Parathyroid adenoma (tissue), 2 donors: ENCODE measurements around the gene FAM3B.

ENCODE experiments used
- H2AFZ ChIP-seq: fragments of 300-600 bp; sonication (generic); one replicate; pipeline ENCODE4 v1.7.0; 2017; ENCODE audit warnings: antibody characterized with exemption, mild to moderate bottlenecking
- H3K27ac ChIP-seq: fragments of 300-600 bp; sonication (generic); one replicate; pipeline ENCODE4 v1.7.0; 2017
- H3K27me3 ChIP-seq: fragments of 300-600 bp; sonication (generic); one replicate; pipeline ENCODE4 v1.7.0; 2017; ENCODE audit warnings: low read length; ENCODE audit not compliant: control insufficient read depth, insufficient read depth
- H3K36me3 ChIP-seq: fragments of 300-600 bp; sonication (generic); one replicate; pipeline ENCODE4 v1.7.0; 2017; ENCODE audit warnings: low read length; ENCODE audit not compliant: control insufficient read depth, insufficient read depth
- H3K4me1 ChIP-seq: fragments of 300-600 bp; sonication (generic); one replicate; pipeline ENCODE4 v1.7.0; 2017; ENCODE audit warnings: control low read depth
- H3K4me2 ChIP-seq: fragments of 300-600 bp; sonication (generic); one replicate; pipeline ENCODE4 v1.7.0; 2017; ENCODE audit warnings: low read length
- H3K4me3 ChIP-seq: fragments of 300-600 bp; sonication (generic); one replicate; pipeline ENCODE4 v1.7.0; 2017; ENCODE audit warnings: low read depth, low read length
- H3K79me2 ChIP-seq: fragments of 300-600 bp; sonication (generic); one replicate; pipeline ENCODE4 v1.7.0; 2017; ENCODE audit warnings: control low read depth
- H3K9ac ChIP-seq: fragments of 300-600 bp; sonication (generic); one replicate; pipeline ENCODE4 v1.7.0; 2017; ENCODE audit warnings: mild to moderate bottlenecking
- H3K9me3 ChIP-seq: fragments of 300-600 bp; sonication (generic); one replicate; pipeline ENCODE4 v1.7.0; 2017; ENCODE audit warnings: low read length; ENCODE audit not compliant: control insufficient read depth
- TF ChIP-seq, protein P1 (sequence below): fragments of 300-600 bp; sonication (generic); IDR thresholded peaks from one replicate; pipeline ENCODE4 v1.7.0; 2017; ENCODE audit warnings: antibody characterized with exemption, mild to moderate bottlenecking
- donor health status: primary hyperparathyroidism.

FAM3B gene

DNA sequence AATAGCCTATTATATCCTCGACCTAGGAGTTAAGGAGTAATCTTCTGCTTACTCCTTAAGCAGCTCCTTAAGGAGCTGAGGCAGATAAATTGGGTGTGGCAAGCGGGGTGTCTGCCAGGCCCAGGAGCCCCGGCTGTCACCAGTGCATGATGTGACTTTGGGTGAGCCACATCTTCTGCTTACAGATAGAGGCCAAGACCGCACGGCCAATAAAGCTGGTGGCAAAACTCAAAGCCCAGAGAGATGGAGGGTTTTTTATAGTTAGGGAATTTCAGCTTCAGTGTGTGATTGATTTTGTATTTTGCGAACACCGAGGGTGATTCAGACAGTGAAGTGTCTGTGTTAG lies 55.1 kb downstream of the FAM3B start:
- Histone ChIP-seq H2AFZ (no peak overlapping the region), H3K4me3 (no peak overlapping the region), H3K36me3 (no peaks in the 10 kb centered on the region), H3K9me3 (no peaks in the 10 kb centered on the region), H3K27ac (no peak overlapping the region), H3K79me2 (no peaks in the 10 kb centered on the region), H3K27me3 (no peaks in the 10 kb centered on the region), H3K9ac (no peak overlapping the region), H3K4me2 (no peak overlapping the region), H3K4me1 (no peaks in the 10 kb centered on the region)
- TF ChIP-seq, protein P1, sequence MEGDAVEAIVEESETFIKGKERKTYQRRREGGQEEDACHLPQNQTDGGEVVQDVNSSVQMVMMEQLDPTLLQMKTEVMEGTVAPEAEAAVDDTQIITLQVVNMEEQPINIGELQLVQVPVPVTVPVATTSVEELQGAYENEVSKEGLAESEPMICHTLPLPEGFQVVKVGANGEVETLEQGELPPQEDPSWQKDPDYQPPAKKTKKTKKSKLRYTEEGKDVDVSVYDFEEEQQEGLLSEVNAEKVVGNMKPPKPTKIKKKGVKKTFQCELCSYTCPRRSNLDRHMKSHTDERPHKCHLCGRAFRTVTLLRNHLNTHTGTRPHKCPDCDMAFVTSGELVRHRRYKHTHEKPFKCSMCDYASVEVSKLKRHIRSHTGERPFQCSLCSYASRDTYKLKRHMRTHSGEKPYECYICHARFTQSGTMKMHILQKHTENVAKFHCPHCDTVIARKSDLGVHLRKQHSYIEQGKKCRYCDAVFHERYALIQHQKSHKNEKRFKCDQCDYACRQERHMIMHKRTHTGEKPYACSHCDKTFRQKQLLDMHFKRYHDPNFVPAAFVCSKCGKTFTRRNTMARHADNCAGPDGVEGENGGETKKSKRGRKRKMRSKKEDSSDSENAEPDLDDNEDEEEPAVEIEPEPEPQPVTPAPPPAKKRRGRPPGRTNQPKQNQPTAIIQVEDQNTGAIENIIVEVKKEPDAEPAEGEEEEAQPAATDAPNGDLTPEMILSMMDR = no peak

DNA sequence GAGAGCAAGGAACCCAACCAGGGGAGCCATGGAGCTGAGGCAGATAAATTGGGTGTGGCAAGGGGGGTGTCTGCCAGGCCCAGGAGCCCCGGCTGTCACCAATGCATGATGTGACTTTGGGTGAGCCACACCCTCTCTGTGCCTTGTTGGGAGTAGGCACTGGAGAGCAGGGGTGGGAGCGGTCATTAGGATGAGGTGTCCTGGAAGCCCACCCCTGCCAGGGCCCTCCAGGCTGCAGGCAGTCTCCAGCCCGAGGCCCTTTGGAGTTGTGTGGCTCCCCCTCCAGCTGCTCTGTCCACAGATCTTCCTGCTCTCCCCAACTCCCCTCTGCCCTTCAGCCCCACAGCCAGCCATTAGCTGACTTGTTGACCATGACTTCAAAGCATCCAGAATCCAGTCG lies 56.7 kb downstream of the FAM3B start:
- Histone ChIP-seq H3K9ac (no peak overlapping the region), H3K27ac (no peak overlapping the region), H3K27me3 (no peaks in the 10 kb centered on the region), H3K79me2 (no peaks in the 10 kb centered on the region), H3K4me1 (no peaks in the 10 kb centered on the region), H3K36me3 (no peaks in the 10 kb centered on the region), H3K9me3 (no peaks in the 10 kb centered on the region), H2AFZ (no peak overlapping the region), H3K4me3 (no peak overlapping the region), H3K4me2 (no peak overlapping the region)
- TF ChIP-seq, protein P1 = no peak

DNA sequence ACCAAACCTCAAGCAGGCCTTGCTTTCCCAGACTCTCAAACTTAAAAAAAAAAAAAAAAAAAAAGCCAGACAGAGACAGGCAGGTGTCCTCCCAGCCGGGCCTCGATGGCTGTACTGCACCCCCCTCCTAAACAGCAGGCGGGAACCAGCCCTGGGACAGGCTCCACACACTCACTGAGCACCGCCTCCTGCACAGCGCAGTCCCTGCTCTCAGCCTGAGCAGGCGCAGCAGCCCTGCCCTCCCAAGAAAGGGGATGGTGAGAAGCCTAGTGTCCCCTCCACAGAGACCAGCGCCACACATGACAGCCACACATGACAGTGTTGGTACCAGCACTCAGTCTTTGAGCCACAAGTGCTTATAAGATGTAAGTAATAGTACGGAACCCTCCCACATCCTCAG lies 57.2 kb downstream of the FAM3B start:
- H3K4me3 ChIP-seq = no peak overlapping the region
- no peaks in the 10 kb centered on the region for H3K27me3 ChIP-seq
- H3K79me2 ChIP-seq = no peaks in the 10 kb centered on the region
- H3K4me1 ChIP-seq = no peaks in the 10 kb centered on the region
- H3K9me3 ChIP-seq = no peaks in the 10 kb centered on the region
- H3K9ac ChIP-seq = no peak overlapping the region
- TF ChIP-seq, protein P1 = no peak
- H3K27ac ChIP-seq = no peak overlapping the region
- no peak overlapping the region for H3K4me2 ChIP-seq
- H2AFZ ChIP-seq = no peak overlapping the region
- no peaks in the 10 kb centered on the region for H3K36me3 ChIP-seq

DNA sequence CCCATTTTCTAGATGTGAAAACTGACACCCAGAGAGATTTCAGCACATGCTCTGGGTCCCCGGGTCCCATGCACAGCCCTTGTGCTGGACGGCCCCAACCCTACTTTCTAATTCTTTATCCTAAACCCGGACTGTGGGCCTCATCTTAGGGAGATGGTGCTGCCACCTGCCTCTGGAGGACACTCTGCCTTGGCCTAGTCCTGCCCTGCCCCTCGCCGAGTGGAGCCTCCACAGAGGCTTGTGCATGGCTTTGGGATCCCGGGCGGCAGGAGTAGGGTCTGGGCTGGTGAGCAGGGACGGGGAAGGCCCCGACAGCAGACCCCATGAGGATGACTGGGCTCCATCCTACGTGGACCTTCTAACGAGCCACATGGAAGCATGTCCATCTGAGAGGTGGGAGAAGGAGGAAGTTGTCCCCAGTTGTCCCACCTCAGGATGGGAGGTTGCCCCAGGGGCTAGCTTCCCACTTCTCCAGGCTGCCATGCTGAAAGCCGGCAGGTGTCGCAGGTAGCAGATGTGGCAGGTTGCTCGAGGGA lies 57.6 kb downstream of the FAM3B start:
- no peak overlapping the region for H3K4me2 ChIP-seq

More for the DNA sequence above, 57.6 kb downstream of the FAM3B start:
- no peak overlapping the region for H2AFZ ChIP-seq
- no peaks in the 10 kb centered on the region for H3K36me3 ChIP-seq
- H3K27ac ChIP-seq = no peak overlapping the region
- TF ChIP-seq, protein P1 = no peak
- H3K4me1 ChIP-seq = no peaks in the 10 kb centered on the region
- no peaks in the 10 kb centered on the region for H3K79me2 ChIP-seq
- H3K9me3 ChIP-seq = no peaks in the 10 kb centered on the region
- no peak overlapping the region for H3K9ac ChIP-seq
- no peaks in the 10 kb centered on the region for H3K27me3 ChIP-seq
- no peak overlapping the region for H3K4me3 ChIP-seq
